Mucosa of descending colon (tissue), 3 donors: ENCODE measurements around the gene GOLGA5. TPM values are rescaled to one million over a fixed set of nuclear protein-coding genes. Genes with fewer than 3 reads are reported as not detected.
"Not testable (repeated sequence)": the region's sequence is repeated elsewhere in the genome, so short reads cannot be mapped to it uniquely, and the experiment has no call there.

Experiments
- ATAC-seq: fragments of 200-7000 bp; cut with Tn5 transposase; one replicate; pipeline ENCODE4 v1.9.1; 2020; ENCODE audit warnings: mild to moderate bottlenecking, moderate library complexity
- DNase-seq, 3 donors: peaks; one replicate each; pipeline ENCODE4 v3.0.0-alpha.2; 2020
- H3K36me3 ChIP-seq: fragments of 200-600 bp; one replicate; pipeline ENCODE4 v1.8.0; 2021; ENCODE audit warnings: low read depth, mild to moderate bottlenecking
- H3K4me1 ChIP-seq: fragments of 200-600 bp; one replicate; pipeline ENCODE4 v1.8.0; 2021; ENCODE audit warnings: low read depth, mild to moderate bottlenecking
- H3K4me3 ChIP-seq: fragments of 200-600 bp; one replicate; pipeline ENCODE4 v1.8.0; 2021; ENCODE audit warnings: mild to moderate bottlenecking
- H3K9me3 ChIP-seq: fragments of 200-600 bp; one replicate; pipeline ENCODE4 v1.8.0; 2021; ENCODE audit warnings: mild to moderate bottlenecking
- intact Hi-C, 2 donors: fragments of 100-400 bp; cut with DNase I in 1 of 2; cut with micrococcal nuclease in 1 of 2; formaldehyde crosslinking; loops; one replicate each; pipeline versions ENCODE4 v1.11.0 to v1.11.1; 2022; cut with DNase I, micrococcal nuclease
- long read RNA-seq, 2 donors: library from polyadenylated mRNA; unstranded; transcript quantifications; one replicate each; pipeline ENCODE4 v2.0.0, GENCODE V29; 2019 to 2021
- total RNA-seq, 3 donors: library from RNA; stranded (reverse); fragmentation: NEBNext Ultra II Directional in 2 of 3; extraction: Animal tissue kit (Norgen Biotek cat#: 25700) in 2 of 3; gene quantifications; one replicate each; pipeline versions ENCODE4 v1.2.1 to v1.2.4, GENCODE V29; 2021 to 2023
- TF ChIP-seq, protein P1 (sequence below): fragments of 200-600 bp; IDR thresholded peaks from one replicate; pipeline ENCODE4 v1.8.0; 2022; ENCODE audit warnings: antibody characterized with exemption, mild to moderate bottlenecking
- donor health status: DM: no; HTN: no; CAD: no; lungs with moderate emphysema.
- donor health status: DM: no; HTN: no; CAD: no.
- donor health status: DM: no; HTN: yes; CAD: no.

Gene GOLGA5, protein sequence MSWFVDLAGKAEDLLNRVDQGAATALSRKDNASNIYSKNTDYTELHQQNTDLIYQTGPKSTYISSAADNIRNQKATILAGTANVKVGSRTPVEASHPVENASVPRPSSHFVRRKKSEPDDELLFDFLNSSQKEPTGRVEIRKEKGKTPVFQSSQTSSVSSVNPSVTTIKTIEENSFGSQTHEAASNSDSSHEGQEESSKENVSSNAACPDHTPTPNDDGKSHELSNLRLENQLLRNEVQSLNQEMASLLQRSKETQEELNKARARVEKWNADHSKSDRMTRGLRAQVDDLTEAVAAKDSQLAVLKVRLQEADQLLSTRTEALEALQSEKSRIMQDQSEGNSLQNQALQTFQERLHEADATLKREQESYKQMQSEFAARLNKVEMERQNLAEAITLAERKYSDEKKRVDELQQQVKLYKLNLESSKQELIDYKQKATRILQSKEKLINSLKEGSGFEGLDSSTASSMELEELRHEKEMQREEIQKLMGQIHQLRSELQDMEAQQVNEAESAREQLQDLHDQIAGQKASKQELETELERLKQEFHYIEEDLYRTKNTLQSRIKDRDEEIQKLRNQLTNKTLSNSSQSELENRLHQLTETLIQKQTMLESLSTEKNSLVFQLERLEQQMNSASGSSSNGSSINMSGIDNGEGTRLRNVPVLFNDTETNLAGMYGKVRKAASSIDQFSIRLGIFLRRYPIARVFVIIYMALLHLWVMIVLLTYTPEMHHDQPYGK
- total RNA-seq = 10 to 100 TPM; 33.8 to 40.0 (median 39.2) TPM
- long read RNA-seq, donor 1, transcript GOLGA5-201 (13 exons, 2,969 nt) = major isoform, 45 of 48 reads
- long read RNA-seq, donor 1, partial matches to known transcripts = 1 of 48 reads
- long read RNA-seq, donor 1, other reads (novel, unspliced or antisense) = 2 of 48 reads
- long read RNA-seq, donor 2, transcript GOLGA5-201 (13 exons, 2,969 nt) = major isoform, 10 of 19 reads
- long read RNA-seq, donor 2, partial matches to known transcripts = 7 of 19 reads
- long read RNA-seq, donor 2, other reads (novel, unspliced or antisense) = 2 of 19 reads

DNA sequence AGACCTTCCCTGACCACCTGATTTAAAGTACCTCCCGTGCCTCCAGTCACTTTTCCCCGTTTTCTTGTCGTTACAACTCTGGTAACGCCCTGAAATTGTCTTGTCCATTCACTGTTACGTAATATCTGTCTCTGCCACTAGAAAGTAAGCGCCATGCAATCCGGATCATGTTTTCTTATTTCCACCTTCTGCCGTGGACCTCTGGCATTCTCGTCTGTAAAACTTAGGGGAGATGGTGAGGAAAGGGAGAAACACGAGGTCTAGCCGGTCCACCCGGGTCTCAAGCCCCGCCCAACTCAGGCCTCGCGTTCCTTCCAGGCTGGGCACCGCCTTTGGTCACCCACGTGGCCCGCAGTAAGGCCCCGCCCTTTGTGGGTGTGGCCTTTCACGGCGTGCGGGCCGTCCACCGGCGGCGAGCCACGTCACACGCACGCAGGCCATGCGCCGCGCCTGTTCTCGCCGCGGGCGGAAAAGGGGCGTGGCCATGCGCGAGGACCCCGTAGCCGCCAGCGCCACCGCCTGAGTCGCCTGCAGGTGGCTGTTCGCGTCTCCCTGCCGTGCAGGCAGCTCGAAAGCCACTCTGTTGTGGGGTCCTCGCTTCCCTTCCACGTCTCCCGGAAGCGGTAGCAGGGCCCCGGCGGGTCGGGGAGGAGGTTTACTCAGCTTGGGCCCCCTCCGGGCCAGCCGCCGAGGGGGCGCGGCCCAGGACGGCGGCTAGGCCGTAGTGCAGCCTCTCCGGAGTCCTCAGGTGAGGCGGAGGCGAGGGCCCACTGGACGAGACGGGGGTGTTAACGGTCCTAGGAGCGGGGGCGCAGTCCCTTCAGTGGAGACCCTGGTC is at the start of gene GOLGA5:
Gene GOLGA5 (plus strand): TSS at position 597 of the 838 bp plus-strand sequence. CDS start 3,133 bp downstream, outside the sequence.
- H3K9me3 ChIP-seq = peaks cover 15% of the 10 kb centered on the region
- intact Hi-C loops = no loop called here
- DNase-seq (peak; percentile 99), ATAC-seq (peak; percentile 98)
- H3K36me3 ChIP-seq = peaks cover 4% of the 10 kb centered on the region
- peak within 1 kb of the TSS; percentile 72 for H3K4me3 ChIP-seq
- peaks cover 11% of the 10 kb centered on the region for H3K4me1 ChIP-seq
- TF ChIP-seq, protein P1, sequence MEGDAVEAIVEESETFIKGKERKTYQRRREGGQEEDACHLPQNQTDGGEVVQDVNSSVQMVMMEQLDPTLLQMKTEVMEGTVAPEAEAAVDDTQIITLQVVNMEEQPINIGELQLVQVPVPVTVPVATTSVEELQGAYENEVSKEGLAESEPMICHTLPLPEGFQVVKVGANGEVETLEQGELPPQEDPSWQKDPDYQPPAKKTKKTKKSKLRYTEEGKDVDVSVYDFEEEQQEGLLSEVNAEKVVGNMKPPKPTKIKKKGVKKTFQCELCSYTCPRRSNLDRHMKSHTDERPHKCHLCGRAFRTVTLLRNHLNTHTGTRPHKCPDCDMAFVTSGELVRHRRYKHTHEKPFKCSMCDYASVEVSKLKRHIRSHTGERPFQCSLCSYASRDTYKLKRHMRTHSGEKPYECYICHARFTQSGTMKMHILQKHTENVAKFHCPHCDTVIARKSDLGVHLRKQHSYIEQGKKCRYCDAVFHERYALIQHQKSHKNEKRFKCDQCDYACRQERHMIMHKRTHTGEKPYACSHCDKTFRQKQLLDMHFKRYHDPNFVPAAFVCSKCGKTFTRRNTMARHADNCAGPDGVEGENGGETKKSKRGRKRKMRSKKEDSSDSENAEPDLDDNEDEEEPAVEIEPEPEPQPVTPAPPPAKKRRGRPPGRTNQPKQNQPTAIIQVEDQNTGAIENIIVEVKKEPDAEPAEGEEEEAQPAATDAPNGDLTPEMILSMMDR = peak; percentile 7

DNA sequence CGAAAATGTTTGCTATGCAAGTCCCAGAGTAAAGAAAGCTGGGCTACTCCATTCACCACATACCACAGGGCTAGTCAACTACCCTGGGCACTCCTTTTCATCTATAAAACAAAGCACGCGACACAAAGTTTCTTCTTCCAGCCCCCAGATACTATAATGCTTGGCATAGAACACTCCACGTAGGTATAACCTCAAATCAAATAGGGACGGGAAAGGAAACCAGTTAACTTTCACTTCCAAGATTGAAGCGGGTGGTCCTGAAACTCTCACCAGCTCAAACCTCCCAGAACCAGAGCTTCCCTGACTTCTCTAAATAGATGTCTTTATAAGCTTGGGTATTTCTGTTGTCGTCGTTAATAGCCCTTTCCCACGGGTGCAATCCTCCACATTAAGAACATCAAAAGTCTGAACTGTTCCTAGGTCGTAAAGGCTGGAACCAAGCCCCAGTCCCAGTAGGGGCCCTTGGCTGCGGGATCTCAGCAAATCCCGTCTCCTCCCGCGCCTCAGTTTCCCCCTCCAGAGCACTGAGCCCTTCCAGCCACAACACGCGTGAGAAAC is 46.3 kb upstream of the GOLGA5 start:
- no peak for DNase-seq
- peak; percentile 42 for ATAC-seq
- Histone ChIP-seq H3K4me1 (peaks cover 5% of the 10 kb centered on the region), H3K4me3 (peak overlapping the region; percentile 46), H3K9me3 (no peaks in the 10 kb centered on the region), H3K36me3 (no peaks in the 10 kb centered on the region)
- TF ChIP-seq, protein P1 = no peak
- intact Hi-C loops = no loop called here

DNA sequence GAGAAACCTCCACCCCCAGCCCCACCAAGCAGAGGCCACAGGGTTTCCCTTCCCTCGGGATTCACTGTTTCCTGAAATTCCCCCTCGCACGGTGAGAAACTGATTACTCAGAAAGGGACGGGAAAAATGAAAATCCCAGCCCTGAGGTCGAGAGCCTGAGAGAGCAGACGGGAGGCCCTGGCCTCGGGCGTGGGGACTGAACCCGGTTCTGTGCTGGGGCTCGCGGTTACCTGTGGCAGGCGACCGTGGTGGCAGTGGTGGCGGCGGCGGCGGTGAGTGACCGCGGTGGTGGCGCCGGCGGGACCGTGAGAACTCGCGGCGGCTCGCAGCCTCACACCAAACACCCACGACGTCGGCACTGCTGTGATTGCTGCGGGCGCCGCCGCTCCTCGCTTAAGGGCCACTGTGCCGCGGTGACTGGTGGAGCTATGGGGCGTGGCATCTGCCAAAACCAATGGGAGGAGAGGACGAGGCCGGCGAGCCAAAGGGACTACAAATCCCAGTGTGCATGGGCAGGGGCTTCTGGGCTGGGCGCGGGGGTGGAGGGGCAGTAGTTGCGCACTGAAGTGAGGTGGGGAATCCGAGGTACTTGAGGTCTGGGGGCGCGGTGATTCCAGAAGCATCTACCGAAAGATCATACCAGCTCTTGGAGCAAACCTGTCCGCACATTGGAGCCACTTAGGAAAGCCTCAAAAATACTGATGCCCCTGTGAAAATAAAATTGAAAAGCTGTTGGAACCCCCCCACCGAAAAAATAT is 45.7 kb upstream of the GOLGA5 start, which contains the start of gene LGMN:
Gene LGMN (minus strand): TSS at position 369 of the 758 bp plus-strand sequence. CDS start 15,841 bp downstream, outside the sequence.
- no peaks in the 10 kb centered on the region for H3K36me3 ChIP-seq
- ATAC-seq (peak; percentile 99), DNase-seq (peak; percentile 95 to 96 (median 96))
- peak within 1 kb of the TSS; percentile 46 for H3K4me3 ChIP-seq
- H3K4me1 ChIP-seq = peaks cover 5% of the 10 kb centered on the region
- H3K9me3 ChIP-seq = no peaks in the 10 kb centered on the region
- intact Hi-C loops = no loop called here
- TF ChIP-seq, protein P1 = no peak

DNA sequence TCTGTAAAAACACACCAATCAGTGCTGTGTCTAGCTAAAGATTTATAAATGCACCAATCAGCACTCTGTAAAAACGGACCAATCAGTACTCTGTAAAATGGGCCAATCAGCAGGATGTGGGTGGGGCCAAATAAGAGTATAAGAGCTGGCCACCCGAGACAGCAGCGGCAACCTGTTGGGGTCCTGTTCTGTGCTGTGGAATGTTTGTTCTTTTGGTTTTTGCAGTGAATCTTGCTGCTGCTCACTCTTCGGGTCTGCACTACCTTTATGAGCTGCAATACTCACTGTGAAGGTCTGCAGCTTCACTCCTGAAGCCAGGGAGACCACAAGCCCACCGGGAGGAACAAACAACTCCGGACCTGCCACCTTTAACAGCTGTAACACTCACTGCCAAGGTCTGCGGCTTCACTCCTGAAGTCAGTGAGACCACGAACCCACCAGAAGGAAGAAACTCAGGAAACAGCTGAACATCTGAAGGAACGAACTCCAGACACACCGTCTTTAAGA is 43.8 kb upstream of the GOLGA5 start:
- intact Hi-C loops, DNase-seq, ATAC-seq, H3K4me3 ChIP-seq, H3K4me1 ChIP-seq, H3K9me3 ChIP-seq, H3K36me3 ChIP-seq: not testable (repeated sequence)

DNA sequence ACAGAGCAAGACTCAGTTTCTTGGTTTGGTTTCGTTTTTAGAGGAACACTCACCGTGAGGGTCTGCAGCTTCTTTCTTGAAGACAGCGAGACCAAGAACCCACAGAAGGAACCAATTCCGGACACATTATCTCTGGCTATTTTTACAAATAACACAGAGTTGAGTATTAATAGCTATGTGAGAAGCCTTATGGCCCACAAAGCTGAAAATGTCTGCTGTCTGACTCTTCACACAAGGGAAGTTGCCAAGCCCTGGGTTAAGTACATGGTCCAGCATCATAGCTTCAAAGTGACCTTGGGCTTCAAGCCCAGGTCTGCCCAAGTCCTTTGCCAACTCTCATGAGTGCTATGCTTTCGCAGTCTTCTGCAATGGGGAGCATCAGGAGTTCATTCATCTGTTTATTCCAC is 43.1 kb upstream of the GOLGA5 start:
- peaks cover 5% of the 10 kb centered on the region for H3K4me1 ChIP-seq
- no peak overlapping the region for H3K4me3 ChIP-seq
- ATAC-seq (no peak), DNase-seq (no peak)
- no peaks in the 10 kb centered on the region for H3K36me3 ChIP-seq
- intact Hi-C loops = no loop called here
- H3K9me3 ChIP-seq = no peaks in the 10 kb centered on the region
- TF ChIP-seq, protein P1 = no peak
